ENCODE data around the gene ENTPD8.

DNA sequence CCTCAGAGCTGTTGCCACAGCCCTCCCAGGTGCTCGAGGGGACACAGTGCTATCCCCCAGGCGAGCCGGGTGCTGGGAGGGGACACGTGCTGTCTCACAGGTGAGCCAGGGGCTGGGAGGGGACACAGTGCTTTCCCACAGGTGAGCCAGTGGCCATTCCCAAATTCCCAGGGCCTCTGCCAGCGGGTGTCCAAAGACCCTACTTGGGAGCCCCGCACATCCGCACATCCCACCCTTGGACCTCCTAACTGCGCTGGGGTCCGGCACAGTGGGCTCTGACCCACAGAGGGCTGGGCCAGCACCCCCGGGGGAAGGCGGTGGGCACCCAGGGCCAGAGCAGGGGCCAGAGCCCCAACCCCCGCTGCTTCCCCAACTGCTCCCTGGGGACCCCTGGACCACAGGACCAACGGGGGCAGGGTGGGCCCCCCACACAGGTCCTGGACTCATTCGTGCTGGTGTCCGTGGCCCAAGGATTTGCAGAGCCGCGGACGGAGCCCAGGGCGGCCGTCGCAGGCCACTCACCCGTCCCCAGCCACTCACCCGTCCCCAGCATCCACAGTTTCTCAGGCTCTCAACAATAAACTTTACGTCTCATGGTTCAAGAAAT lies 36.1 kb downstream of the ENTPD8 start:
- TF ChIP-seq CTCF (IDR thresholded peaks at IDR 0.05) (no peak), EP300 (IDR thresholded peaks at IDR 0.05) (no peak), POLR2A (IDR thresholded peaks at IDR 0.05) (no peak)
